Caco-2 (cell line): ENCODE results near the gene AGER. TPM values are rescaled to one million over a fixed set of nuclear protein-coding genes. Genes with fewer than 3 reads are reported as not detected.

ENCODE experiments used
- BruUV-seq: library from RNA; stranded (reverse); fragments of 400-500 nt; replicated peaks from 2 replicates; lab custom pipeline; 2021; lab: Mats Ljungman, UMichigan
- CTCF ChIA-PET: fragments of 300-600 bp; sonication (Branson Sonifier 250); formaldehyde crosslinking; loops from one replicate; lab custom pipeline; 2022; ENCODE audit warnings: antibody characterized with exemption; lab: Charles Lee
- POLR2A ChIA-PET: fragments of 300-600 bp; sonication (Branson Sonifier 250); formaldehyde crosslinking; loops from one replicate; lab custom pipeline; 2022; ENCODE audit warnings: antibody characterized with exemption; lab: Charles Lee
- DNase-seq, 2 experiments: peaks; one replicate each; pipeline versions ENCODE4 v3.0.0 to v3.0.0-alpha.2; 2020 to 2022
- H3K27me3 ChIP-seq: replicated peaks from 2 replicates; pipeline ENCODE4 v1.6.0; 2011; ENCODE audit warnings: low read length; ENCODE audit not compliant: control insufficient read depth, insufficient read depth
- H3K36me3 ChIP-seq: 2 replicates; pipeline ENCODE4 v1.5.1; 2011; ENCODE audit warnings: low read length; ENCODE audit not compliant: control insufficient read depth, insufficient read depth
- H3K4me1 ChIP-seq: fragments of 250-450 bp; sonication (Bioruptor Pico); 2 replicates; pipeline ENCODE4 v1.5.1; 2020; ENCODE audit warnings: mild to moderate bottlenecking
- H3K4me3 ChIP-seq: 2 replicates; pipeline ENCODE4 v1.5.1; 2011; ENCODE audit warnings: low read depth, mild to moderate bottlenecking, control low read depth, low read length
- H3K9me3 ChIP-seq: fragments of 250-450 bp; sonication (Bioruptor Pico); 2 replicates; pipeline ENCODE4 v1.5.1; 2020; ENCODE audit warnings: mild to moderate bottlenecking, moderate library complexity
- H3K27ac Mint-ChIP-seq: one replicate; pipeline ENCODE4 v1.8.0; 2022; ENCODE audit warnings: mixed read lengths; ENCODE audit not compliant: unreplicated experiment
- H3K27me3 Mint-ChIP-seq: one replicate; pipeline ENCODE4 v1.8.0; 2022; ENCODE audit warnings: mixed read lengths; ENCODE audit not compliant: insufficient read depth, unreplicated experiment
- H3K36me3 Mint-ChIP-seq: one replicate; pipeline ENCODE4 v1.8.0; 2022; ENCODE audit warnings: mild to moderate bottlenecking, mixed read lengths; ENCODE audit not compliant: insufficient read depth, unreplicated experiment
- H3K4me1 Mint-ChIP-seq: one replicate; pipeline ENCODE4 v1.8.0; 2022; ENCODE audit warnings: low read depth, mixed read lengths; ENCODE audit not compliant: unreplicated experiment
- H3K4me3 Mint-ChIP-seq: one replicate; pipeline ENCODE4 v1.8.0; 2022; ENCODE audit warnings: mild to moderate bottlenecking, moderate library complexity, mixed read lengths; ENCODE audit not compliant: unreplicated experiment
- H3K9me3 Mint-ChIP-seq: one replicate; pipeline ENCODE4 v1.8.0; 2022; ENCODE audit warnings: mixed read lengths; ENCODE audit not compliant: unreplicated experiment
- intact Hi-C: fragments of 100-400 bp; cut with micrococcal nuclease; formaldehyde crosslinking; loops from one replicate; pipeline ENCODE4 v1.10.0; 2022; ENCODE audit not compliant: unreplicated experiment
- total RNA-seq: library from RNA; stranded (reverse); gene quantifications from 2 replicates; pipeline ENCODE4 v1.2.3, GENCODE V29; 2022
- TF ChIP-seq, protein P1 (sequence below), 2 experiments: fragments of 200-600 bp in 1 of 2; IDR thresholded peaks; 1 replicate in 1 of 2; 2 replicates in 1 of 2; pipeline versions ENCODE4 v1.5.1 to v1.8.0; 2011 to 2022; ENCODE audit warnings: antibody characterized with exemption in 1 of 2, control low read depth in 1 of 2, inconsistent platforms in 1 of 2, low read depth in 1 of 2, low read length in 1 of 2, mild to moderate bottlenecking in 1 of 2, moderate library complexity in 1 of 2; ENCODE audit not compliant: insufficient read depth in 1 of 2, severe bottlenecking in 1 of 2, unreplicated experiment in 1 of 2

The AGER gene
- total RNA-seq, 1 experiment from 2014 or later: 10.3 TPM

DNA sequence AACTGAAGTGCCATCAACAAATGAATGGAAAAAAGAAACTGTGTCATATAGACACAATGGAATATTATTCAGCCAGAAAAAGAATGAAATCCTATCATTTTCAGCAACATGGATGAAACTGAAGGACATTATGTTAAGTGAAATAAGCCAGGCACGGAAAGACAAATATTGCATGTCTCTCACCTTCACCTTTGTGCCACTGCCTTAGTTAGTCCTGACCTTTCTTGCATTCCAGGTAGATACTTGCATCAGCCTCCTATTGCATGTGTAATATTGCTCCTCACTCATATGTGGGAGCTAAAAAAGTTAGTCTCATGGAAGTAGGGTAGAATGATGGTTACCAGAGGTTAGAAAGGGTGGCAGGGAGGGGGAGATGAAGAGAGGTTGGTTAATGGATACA is 24.9 kb upstream of the AGER start:
- H3K9me3 Mint-ChIP-seq: no peaks in the 10 kb centered on the region
- Histone ChIP-seq H3K4me1 (no peaks in the 10 kb centered on the region), H3K9me3 (0 out of 2 replicates have a peak, but pooled peaks cover 3% of the 10 kb centered on the region), H3K36me3 (no peaks in the 10 kb centered on the region), H3K4me3 (no peak overlapping the region), H3K27me3 (no peaks in the 10 kb centered on the region; the same call in 1 of the 2 replicates)
- intact Hi-C loops: no loop called here
- no peak for DNase-seq
- no peak overlapping the region for H3K4me3 Mint-ChIP-seq
- POLR2A ChIA-PET: no interaction called here
- TF ChIP-seq, protein P1, sequence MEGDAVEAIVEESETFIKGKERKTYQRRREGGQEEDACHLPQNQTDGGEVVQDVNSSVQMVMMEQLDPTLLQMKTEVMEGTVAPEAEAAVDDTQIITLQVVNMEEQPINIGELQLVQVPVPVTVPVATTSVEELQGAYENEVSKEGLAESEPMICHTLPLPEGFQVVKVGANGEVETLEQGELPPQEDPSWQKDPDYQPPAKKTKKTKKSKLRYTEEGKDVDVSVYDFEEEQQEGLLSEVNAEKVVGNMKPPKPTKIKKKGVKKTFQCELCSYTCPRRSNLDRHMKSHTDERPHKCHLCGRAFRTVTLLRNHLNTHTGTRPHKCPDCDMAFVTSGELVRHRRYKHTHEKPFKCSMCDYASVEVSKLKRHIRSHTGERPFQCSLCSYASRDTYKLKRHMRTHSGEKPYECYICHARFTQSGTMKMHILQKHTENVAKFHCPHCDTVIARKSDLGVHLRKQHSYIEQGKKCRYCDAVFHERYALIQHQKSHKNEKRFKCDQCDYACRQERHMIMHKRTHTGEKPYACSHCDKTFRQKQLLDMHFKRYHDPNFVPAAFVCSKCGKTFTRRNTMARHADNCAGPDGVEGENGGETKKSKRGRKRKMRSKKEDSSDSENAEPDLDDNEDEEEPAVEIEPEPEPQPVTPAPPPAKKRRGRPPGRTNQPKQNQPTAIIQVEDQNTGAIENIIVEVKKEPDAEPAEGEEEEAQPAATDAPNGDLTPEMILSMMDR (IDR thresholded peaks at IDR 0.05; ENCODE audit: insufficient read depth in 1 of 2, low read depth in 1 of 2, low read length in 1 of 2, severe bottlenecking in 1 of 2, unreplicated experiment in 1 of 2): no peak
- H3K27me3 Mint-ChIP-seq: peaks cover 4% of the 10 kb centered on the region
- H3K4me1 Mint-ChIP-seq: peaks cover 10% of the 10 kb centered on the region
- no TSS peak for BruUV-seq
- H3K27ac Mint-ChIP-seq: peak overlapping the region; percentile 5
- H3K36me3 Mint-ChIP-seq: no peaks in the 10 kb centered on the region
- CTCF ChIA-PET: no interaction called here

- BruUV-seq: no TSS peak
- no peak overlapping the region for H3K27ac Mint-ChIP-seq
- Histone ChIP-seq H3K27me3 (no peaks in the 10 kb centered on the region; the same call in 1 of the 2 replicates), H3K36me3 (no peaks in the 10 kb centered on the region), H3K4me1 (no peaks in the 10 kb centered on the region), H3K4me3 (no peak overlapping the region), H3K9me3 (0 out of 2 replicates have a peak, but pooled peaks cover 3% of the 10 kb centered on the region)
- DNase-seq: no peak
- no peaks in the 10 kb centered on the region for H3K36me3 Mint-ChIP-seq
- no peaks in the 10 kb centered on the region for H3K4me1 Mint-ChIP-seq
- intact Hi-C loops: no loop called here
- no peak overlapping the region for H3K4me3 Mint-ChIP-seq
- ChIA-PET CTCF (no interaction called here), POLR2A (no interaction called here)
- TF ChIP-seq, protein P1 (IDR thresholded peaks at IDR 0.05; ENCODE audit: insufficient read depth in 1 of 2, low read depth in 1 of 2, low read length in 1 of 2, severe bottlenecking in 1 of 2, unreplicated experiment in 1 of 2): no peak
- peaks cover 4% of the 10 kb centered on the region for H3K27me3 Mint-ChIP-seq
- H3K9me3 Mint-ChIP-seq: no peaks in the 10 kb centered on the region
Measured at GRCh38 chr6:32204268-32204715, 20.2 kb upstream of the AGER start.

DNA sequence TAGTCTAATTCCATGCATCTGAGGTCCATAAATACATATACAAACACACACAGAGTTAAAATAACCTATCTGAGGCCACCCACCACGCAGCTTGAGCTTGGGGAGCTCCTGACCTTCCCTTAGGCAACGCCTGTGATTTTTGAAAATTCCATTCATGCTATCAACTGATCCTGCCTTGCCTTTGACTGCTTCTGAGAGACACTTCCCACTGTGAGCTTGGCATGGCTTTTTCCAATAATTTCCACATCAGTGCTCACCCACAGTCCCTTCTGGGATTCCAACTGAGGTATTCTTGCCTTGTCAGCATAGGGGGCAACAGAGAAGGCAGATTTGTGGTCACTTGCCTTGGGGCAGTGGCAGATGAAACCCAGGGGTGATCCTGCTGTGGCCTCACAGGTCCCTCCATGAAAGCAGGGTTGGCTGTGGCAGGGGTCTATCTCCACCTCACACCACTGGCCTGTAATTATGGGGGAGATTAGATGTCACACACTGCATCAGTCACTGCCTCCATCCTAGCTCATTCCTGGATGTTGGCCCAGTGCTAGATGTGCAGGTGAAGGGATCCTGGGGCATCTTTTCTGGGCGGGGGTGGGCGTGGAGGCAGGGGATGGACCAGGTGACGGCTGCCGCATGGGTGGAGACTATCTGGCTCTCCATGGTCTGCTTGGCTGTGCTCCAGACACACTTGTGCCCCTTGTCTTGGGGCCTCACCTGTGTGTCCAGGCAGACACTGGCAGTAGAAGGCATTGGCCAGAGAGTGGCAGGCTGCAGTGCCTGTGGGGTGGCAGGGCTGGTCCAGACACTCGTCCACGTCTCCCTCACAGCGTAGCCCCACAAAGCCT is 19.6 kb upstream of the AGER start:
- ChIA-PET POLR2A (no interaction called here), CTCF (no interaction called here)
- intact Hi-C loops: no loop called here
- TF ChIP-seq, protein P1 (IDR thresholded peaks at IDR 0.05; ENCODE audit: insufficient read depth in 1 of 2, low read depth in 1 of 2, low read length in 1 of 2, severe bottlenecking in 1 of 2, unreplicated experiment in 1 of 2): no peak
- H3K27me3 Mint-ChIP-seq: peaks cover 4% of the 10 kb centered on the region
- DNase-seq: no peak
- BruUV-seq: no TSS peak
- H3K4me1 Mint-ChIP-seq: no peaks in the 10 kb centered on the region
- Histone ChIP-seq H3K4me3 (no peak overlapping the region), H3K9me3 (0 out of 2 replicates have a peak, but pooled peaks cover 3% of the 10 kb centered on the region), H3K4me1 (no peaks in the 10 kb centered on the region), H3K27me3 (no peaks in the 10 kb centered on the region; the same call in 1 of the 2 replicates), H3K36me3 (no peaks in the 10 kb centered on the region)
- no peak overlapping the region for H3K4me3 Mint-ChIP-seq
- peaks cover 2% of the 10 kb centered on the region for H3K36me3 Mint-ChIP-seq
- H3K9me3 Mint-ChIP-seq: no peaks in the 10 kb centered on the region
- H3K27ac Mint-ChIP-seq: no peak overlapping the region
